8988T (cell line): Measurements from ENCODE around the gene OTUD1.

Experiments used
- DNase-seq: peaks from one replicate; pipeline ENCODE4 v3.0.0; 2011

Gene OTUD1

GRCh38 chr10:23469596-23470237, 30.8 kb downstream of the OTUD1 start:
- no peak for DNase-seq

GRCh38 chr10:23472181-23472580, 33.3 kb downstream of the OTUD1 start:
- no peak for DNase-seq

GRCh38 chr10:23474081-23474480, 35.2 kb downstream of the OTUD1 start:
- no peak for DNase-seq

DNA sequence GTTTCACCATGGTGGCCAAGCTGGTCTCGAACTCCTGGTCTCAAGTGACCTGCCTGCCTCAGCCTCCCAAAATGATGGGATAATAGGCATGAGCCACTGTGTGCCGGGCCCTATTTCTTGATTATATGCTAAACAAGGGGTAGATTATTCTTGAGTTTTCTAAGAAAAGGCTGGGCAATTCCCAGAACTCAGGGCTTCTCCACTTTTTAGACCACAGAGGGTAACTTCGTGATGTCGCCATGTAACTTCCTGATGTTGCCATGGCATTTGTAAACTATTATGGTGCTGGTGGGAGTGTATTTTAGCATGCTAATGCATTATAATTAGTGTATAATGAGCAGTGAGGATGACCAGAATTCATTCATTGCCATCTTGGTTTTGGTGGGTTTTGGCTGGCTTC, 35.8 kb downstream of the OTUD1 start:
- DNase-seq = no peak

- no peak for DNase-seq
Observed at GRCh38 chr10:23478570-23478969, 39.7 kb downstream of the OTUD1 start.

GRCh38 chr10:23479798-23480473, 41.1 kb downstream of the OTUD1 start:
- DNase-seq = no peak

DNA sequence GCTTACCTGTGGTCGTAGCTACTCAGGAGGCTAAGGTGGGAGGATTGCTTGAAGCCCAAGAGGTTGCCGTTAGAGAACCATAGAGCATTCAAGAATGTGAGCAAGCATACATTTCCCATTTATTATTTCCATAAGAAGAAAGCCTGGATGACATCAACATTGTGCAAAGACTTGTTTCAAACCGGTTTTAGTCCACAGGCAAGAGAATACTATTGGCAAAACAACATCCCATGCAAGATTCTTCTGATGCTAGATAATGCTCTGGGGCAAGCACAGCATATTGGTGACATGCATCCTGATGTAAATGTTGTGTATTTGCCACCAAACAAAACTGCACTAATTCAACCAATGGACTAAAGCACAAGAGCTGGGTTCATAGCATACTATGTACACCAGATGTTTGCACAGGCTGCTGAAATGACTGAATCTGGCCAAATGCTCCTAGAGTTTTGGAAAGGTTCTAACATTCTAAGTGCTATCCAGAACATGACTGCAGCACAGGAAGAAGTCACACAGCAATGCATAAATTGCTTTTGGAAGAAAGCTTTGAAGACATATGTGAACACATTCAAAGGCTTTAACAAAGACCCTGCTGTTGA, 42.6 kb downstream of the OTUD1 start:
- DNase-seq = no peak

GRCh38 chr10:23490115-23490514, 51.2 kb downstream of the OTUD1 start:
- DNase-seq = no peak
